HG02852 (cell line): ENCODE results near the gene ODAPH.
"Not testable (repeated sequence)": the region's sequence is repeated elsewhere in the genome, so short reads cannot be mapped to it uniquely, and the experiment has no call there.

Experiments
- ATAC-seq: cut with Tn5 transposase; IDR thresholded peaks from one replicate; pipeline ENCODE4 v1.9.1; 2021; ENCODE audit warnings: mild to moderate bottlenecking, moderate library complexity; ENCODE audit not compliant: unreplicated experiment

ODAPH gene

GRCh38 chr4:75544220-75544619 is 11.6 kb upstream of the ODAPH start:
- ATAC-seq: not testable (repeated sequence)

- ATAC-seq: no peak
Observed at GRCh38 chr4:75544870-75545269, 11.0 kb upstream of the ODAPH start.

DNA sequence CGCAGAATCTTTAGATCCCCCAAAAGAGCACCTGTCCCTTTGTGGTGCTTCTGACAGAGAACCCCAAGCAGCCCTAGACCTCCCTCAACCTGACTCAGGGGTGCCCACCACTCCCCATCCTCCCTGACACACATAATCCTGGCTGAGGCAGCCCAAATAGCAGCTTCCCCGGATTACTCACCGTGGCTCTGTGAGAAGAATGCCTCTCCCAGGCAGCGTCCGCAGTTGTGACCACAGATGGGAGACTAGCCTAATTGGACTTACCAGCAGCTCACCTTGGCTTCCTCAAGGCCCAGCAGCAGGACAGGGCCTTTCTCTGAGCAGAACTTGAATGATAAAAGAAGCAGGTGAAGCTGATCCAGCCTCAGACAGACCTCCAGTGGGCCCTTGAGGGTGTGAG is 10.3 kb upstream of the ODAPH start:
- no peak for ATAC-seq

- ATAC-seq: no peak
Observed at GRCh38 chr4:75547647-75548387, 8.0 kb upstream of the ODAPH start.

DNA sequence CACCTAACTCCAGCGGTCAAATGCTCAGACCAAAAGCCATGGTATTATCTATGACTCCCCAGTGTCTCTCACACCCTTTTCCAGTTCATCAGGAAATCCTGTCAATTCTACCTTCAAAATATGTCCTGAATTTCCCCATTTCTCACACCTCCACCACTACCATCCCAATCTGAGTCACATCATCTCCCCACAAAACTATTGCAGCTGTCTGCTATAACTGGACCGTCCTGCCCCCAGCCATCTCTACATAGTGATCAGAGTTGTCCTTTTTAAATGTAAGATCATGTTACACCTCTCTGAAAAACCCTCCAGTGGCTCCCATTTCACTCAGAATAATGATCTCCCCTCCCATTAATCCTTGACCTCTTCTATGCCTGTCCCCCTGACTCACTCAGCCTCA is 6.8 kb upstream of the ODAPH start:
- no peak for ATAC-seq

DNA sequence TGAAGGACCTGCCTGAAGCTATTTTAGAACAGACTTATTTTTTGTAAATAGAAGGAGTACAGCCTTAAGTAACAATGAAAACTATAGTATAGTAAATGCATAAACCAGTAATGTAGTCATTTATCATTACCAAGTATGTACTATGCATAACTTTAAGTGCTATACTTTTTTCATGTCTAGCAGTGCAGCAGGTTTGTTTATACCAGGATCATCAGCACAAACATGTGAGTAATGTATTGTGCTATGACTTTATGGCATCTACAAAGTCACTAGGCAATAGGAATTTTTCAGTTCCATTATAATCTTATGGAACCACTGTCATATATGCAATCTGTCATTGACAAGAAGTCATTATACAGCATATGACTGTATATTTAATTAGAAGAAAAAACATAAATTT is 3.4 kb upstream of the ODAPH start:
- ATAC-seq: no peak

DNA sequence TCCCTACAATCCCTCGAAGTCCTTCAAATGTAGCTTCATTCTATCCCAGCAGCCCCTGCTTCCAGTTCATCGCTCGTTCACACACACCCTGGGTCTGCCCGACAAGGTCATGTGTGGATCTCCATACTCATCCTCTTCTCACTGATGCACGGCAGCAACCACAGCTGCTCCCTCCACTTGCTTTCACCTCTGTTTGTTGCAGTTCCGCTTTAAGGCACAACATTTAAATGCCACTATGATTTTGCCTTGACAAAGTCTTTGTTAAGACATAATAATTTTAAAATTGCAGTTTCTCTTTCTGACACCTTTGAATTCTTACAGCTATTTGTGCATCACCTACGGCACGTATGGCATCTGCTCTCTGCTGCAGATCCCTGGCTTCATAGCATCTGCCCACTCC is 1.8 kb downstream of the ODAPH start:
- peak; percentile 39 for ATAC-seq

- no peak for ATAC-seq
Observed at GRCh38 chr4:75561789-75562188, 5.9 kb downstream of the ODAPH start.

- no peak for ATAC-seq
Observed at GRCh38 chr4:75564023-75564422, 8.2 kb downstream of the ODAPH start.

DNA sequence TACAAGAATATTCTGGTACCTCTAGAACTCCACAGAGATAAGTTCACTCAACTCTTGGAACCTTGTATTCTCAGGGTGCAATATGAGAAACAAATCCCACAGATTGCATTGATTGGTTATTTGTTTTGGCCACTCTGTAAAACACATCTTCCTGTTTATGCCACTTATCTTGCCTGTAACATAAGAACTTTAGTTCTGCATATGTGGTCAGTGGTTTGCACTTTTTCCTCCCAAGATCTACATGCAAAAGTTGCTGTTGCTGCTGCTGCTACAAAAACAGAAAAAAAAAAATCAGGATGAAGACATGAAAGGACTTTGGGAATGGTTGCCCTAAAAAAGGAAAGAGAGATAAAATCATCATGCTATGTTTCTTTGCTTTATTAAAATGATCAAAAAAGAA is 9.6 kb downstream of the ODAPH start:
- ATAC-seq: no peak

DNA sequence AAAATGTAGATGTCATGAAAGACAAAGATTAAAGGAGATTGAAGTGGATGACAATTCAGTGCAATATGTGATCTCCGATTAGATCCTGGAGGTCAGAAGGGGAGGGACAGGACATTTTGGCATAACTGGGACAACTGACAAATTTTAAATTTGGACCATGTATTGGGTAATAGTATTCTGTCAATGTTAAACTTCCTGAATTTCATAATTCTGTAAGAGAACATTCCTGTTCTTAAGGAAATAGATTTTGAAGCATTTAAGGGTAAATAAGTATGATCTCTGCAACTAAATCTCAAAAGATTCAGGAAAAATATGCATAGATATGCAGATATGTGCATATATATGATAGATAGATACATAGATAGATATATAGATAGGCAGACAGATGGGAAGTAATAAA is 11.0 kb downstream of the ODAPH start:
- ATAC-seq: no peak

DNA sequence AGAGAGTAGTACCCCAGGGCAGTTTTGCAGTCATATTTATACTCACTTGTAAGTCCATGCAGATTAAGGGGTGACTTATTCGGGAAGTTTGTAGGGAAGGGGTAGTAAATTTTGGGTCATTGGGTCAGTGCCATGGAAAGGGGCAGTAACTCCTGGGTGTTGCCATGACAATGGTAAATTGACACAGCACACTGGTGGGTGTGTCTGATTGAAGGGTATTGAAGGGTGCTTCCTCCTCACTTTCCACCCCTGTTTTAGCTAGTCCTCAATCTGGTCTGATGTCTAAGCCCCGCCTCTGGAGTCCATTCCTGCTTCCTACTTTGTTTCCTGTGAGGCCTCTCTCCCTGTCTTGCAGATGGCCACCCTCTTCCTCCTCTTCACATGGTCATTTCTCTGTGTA is 11.9 kb downstream of the ODAPH start:
- no peak for ATAC-seq

DNA sequence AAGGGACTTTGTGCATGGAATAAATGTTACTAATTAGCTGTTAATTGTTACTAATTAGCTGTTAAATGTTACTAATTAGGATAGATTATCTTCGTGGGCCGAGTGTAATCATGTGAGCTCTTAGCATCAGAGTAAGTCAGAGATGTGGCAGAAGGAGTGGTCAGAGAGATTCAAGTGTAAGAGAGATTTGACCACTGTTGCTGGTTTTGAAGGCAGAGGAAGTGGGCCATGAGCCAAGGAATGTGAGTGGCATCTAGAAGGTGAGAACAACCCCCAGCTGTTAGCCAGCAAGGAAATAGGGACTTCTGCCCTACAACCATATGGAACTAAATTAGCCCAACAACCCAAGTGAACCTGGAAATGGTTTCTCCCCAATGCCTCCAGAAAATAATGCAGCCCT is 28.2 kb downstream of the ODAPH start:
- no peak for ATAC-seq

- no peak for ATAC-seq
Observed at GRCh38 chr4:75593393-75593792, 37.5 kb downstream of the ODAPH start.

- ATAC-seq: no peak
Observed at GRCh38 chr4:75596061-75596460, 40.2 kb downstream of the ODAPH start.

DNA sequence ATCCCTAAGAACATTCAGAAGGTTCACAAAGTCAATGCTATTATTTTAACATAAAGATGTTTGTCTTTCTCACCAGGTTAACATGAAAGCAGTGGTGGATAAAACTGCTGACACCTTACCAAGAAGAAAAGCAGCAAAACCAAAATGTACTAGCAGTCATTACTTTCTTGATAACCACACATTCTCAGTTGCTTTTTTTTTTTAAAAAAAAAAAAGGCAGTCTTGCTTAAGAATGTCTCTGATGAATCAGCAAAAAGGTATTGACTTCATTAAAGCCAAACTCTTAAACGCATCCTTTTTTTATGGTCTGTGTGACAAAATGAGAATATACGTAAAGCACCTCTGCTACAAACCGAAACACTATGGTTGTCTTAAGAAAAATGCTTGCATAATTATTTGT is 42.5 kb downstream of the ODAPH start:
- no peak for ATAC-seq

DNA sequence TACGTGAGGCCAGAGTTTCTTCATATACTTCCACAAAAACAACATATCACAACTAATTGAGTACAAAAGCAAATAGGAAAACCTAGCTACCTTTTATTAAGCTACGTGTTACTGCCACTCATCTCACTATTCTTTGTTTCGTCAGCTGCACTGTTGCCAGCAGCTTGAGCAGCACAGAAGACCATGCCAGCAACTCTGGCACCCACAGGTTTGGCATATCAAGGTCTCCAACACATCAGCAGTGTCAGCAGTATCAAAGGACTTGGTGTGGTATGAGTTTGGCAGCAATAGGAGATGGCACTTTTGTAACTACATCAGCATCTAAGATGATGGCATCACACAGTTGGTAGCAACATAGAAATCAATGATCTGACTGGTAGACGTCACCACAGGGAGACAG is 43.8 kb downstream of the ODAPH start:
- ATAC-seq: no peak

GRCh38 chr4:75605928-75606327 is 50.1 kb downstream of the ODAPH start:
- ATAC-seq: no peak

DNA sequence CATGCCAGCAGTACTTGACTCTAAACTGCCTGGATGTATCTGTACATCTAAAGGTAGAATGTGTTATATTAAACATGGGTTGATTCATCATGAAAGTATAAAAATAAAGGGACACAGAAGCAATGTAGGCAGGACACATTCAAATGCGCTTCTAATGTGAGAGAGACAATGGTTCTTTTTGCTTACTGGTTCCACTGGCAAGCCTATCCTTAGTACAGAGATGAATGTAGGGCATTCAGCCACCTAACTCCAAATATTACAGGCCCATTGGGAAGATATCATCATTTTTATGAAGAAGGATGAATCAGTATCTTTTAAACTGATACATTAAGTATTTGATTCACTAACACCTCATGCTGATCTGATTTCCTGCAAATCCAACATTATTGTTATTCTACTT is 56.4 kb downstream of the ODAPH start:
- no peak for ATAC-seq
